Psoas muscle (tissue), 8 donors: ENCODE data around the gene MEF2A. TPM values are rescaled to one million over a fixed set of nuclear protein-coding genes. Genes with fewer than 3 reads are reported as not detected.

ENCODE experiments used
- ATAC-seq, 4 donors: fragments of 200-7000 bp; cut with Tn5 transposase; one replicate each; pipeline ENCODE4 v1.9.1; 2020; ENCODE audit warnings: moderate library complexity in 3 of 4, mild to moderate bottlenecking in 2 of 4
- DNase-seq, 2 donors: peaks; one replicate each; pipeline ENCODE4 v3.0.0-alpha.2; 2020
- H3K27ac ChIP-seq: fragments of 200-600 bp; one replicate; pipeline ENCODE4 v1.8.0; 2022
- H3K27me3 ChIP-seq, 3 donors: fragments of 200-600 bp in 1 of 3; one replicate each; pipeline versions ENCODE4 v1.6.1 to v1.8.0; 2013 to 2022; ENCODE audit warnings: low read length in 2 of 3, mild to moderate bottlenecking in 2 of 3, moderate library complexity in 1 of 3; ENCODE audit not compliant: insufficient read depth in 3 of 3
- H3K36me3 ChIP-seq, 2 donors: fragments of 200-600 bp in 1 of 2; one replicate each; pipeline versions ENCODE4 v1.6.1 to v1.8.0; 2013 to 2022; ENCODE audit warnings: low read depth in 1 of 2, mild to moderate bottlenecking in 1 of 2, moderate library complexity in 1 of 2; ENCODE audit not compliant: insufficient read depth in 1 of 2
- H3K4me1 ChIP-seq: fragments of 200-600 bp; one replicate; pipeline ENCODE4 v1.8.0; 2022
- H3K4me3 ChIP-seq: fragments of 200-600 bp; one replicate; pipeline ENCODE4 v1.8.0; 2022; ENCODE audit warnings: mild to moderate bottlenecking
- H3K9me3 ChIP-seq: fragments of 200-600 bp; one replicate; pipeline ENCODE4 v1.8.0; 2022
- CTCF ChIP-seq: fragments of 200-600 bp; IDR thresholded peaks from one replicate; pipeline ENCODE4 v1.8.0; 2022; ENCODE audit warnings: antibody characterized with exemption
- WGBS, 3 donors: extraction: QIAGEN DNeasy Blood & Tissue Kit; methylation state at CpG; one replicate each; pipeline versions ENCODE4 v1.1.6 to v1.1.7; 2013; 5-methylcytosine and 5-hydroxymethylcytosine counted together
- intact Hi-C, 2 donors: fragments of 100-400 bp; cut with DNase I; formaldehyde crosslinking; loops; one replicate each; pipeline versions ENCODE4 v1.11.0 to v1.14.2; 2022
- polyA plus RNA-seq, 3 donors: library from polyadenylated mRNA; stranded (reverse); fragments of 200-250 nt; gene quantifications; one replicate each; pipeline ENCODE4 v1.2.3, GENCODE V29; 2013
- total RNA-seq, 4 donors: library from RNA; stranded (reverse); fragmentation: NEBNext Ultra II Directional in 2 of 4; extraction: Animal tissue kit (Norgen Biotek cat#: 25700) in 2 of 4; gene quantifications; one replicate each; pipeline versions ENCODE4 v1.2.1 to v1.2.4, GENCODE V29; 2021 to 2023
- donor health status: healthy with polysubstance abuse.
- donor health status: DM: no; HTN: no; CAD: no; lungs with moderate emphysema.
- donor health status: Bipolar disorder and iron deficiency.
- donor health status: healthy.
- donor health status: DM: yes; HTN: yes; CAD: no.
- donor health status: DM: no; HTN: no; CAD: no.
- donor health status: DM: no; HTN: no; CAD: no.
- donor health status: DM: yes; HTN: yes; CAD: no.

MEF2A gene
- total and polyA plus RNA-seq, 7 donors: 17.1 to 92.6 (median 63.9) TPM

- peak in 3 of 4 donors; percentile 55 to 74 (median 69) for ATAC-seq
- TF ChIP-seq CTCF: no peak
Observed at GRCh38 chr15:99604865-99605264, 39.1 kb downstream of the MEF2A start.

GRCh38 chr15:99605490-99605931, 39.7 kb downstream of the MEF2A start:
- H3K4me3 ChIP-seq: no peak overlapping the region
- H3K36me3 ChIP-seq: peaks cover 0 to 4% of the 10 kb centered on the region in 2 donors
- no peak for TF ChIP-seq CTCF
- DNase-seq (no peak), ATAC-seq (peak in 3 of 4 donors; percentile 39 to 70 (median 55))
- peaks cover 41% of the 10 kb centered on the region for H3K4me1 ChIP-seq
- no peaks in the 10 kb centered on the region for H3K27me3 ChIP-seq
- H3K9me3 ChIP-seq: no peaks in the 10 kb centered on the region
- WGBS, 3 donors: 62 to 79% (median 66%) methylated on average over 6 of the region's 6 CpGs
- intact Hi-C loops: no loop called here
- no peak overlapping the region for H3K27ac ChIP-seq

More at GRCh38 chr15:99604865-99605264, 39.1 kb downstream of the MEF2A start:
- peaks cover 4% of the 10 kb centered on the region in 2 donors for H3K36me3 ChIP-seq
- no peak for DNase-seq
- peaks cover 40% of the 10 kb centered on the region for H3K4me1 ChIP-seq
- H3K27me3 ChIP-seq: no peaks in the 10 kb centered on the region
- no peaks in the 10 kb centered on the region for H3K9me3 ChIP-seq
- intact Hi-C loops: no loop called here
- 61 to 83% (median 77%) methylated on average over 6 of the region's 6 CpGs for WGBS, 3 donors
- no peak overlapping the region for H3K4me3 ChIP-seq
- H3K27ac ChIP-seq: no peak overlapping the region

- TF ChIP-seq CTCF: no peak
- Histone ChIP-seq H3K9me3 (no peaks in the 10 kb centered on the region), H3K36me3 (no peaks in the 10 kb centered on the region), H3K27me3 (no peaks in the 10 kb centered on the region), H3K27ac (no peak overlapping the region), H3K4me1 (peaks cover 44% of the 10 kb centered on the region), H3K4me3 (no peak overlapping the region)
- WGBS, 3 donors: 84 to 85% (median 85%) methylated on average over 5 of the region's 5 CpGs
- DNase-seq (no peak), ATAC-seq (no peak)
- intact Hi-C loops: no loop called here
Observed at GRCh38 chr15:99605990-99606389, 40.2 kb downstream of the MEF2A start.

DNA sequence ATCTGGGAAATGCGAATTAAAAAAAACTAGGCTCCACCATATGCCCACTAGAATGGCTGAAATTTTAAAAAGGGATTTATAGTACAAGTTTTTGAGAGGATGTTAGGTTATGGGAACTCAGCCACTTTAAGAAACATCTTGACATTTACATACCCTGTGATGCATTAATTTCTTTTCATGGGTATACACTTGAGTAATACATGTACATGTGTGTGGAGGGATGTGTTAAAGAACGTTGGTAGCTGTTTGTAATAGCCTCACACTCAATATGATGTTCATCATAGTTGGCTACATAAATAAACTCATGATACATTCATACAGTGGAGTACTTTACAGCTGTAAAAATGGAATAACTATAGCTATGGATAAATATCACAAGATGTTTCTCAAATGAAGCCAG, 40.9 kb downstream of the MEF2A start:
- TF ChIP-seq CTCF: no peak
- Histone ChIP-seq H3K36me3 (no peaks in the 10 kb centered on the region), H3K4me3 (no peak overlapping the region), H3K4me1 (peaks cover 44% of the 10 kb centered on the region), H3K9me3 (no peaks in the 10 kb centered on the region), H3K27ac (no peak overlapping the region), H3K27me3 (no peaks in the 10 kb centered on the region)
- DNase-seq (no peak), ATAC-seq (peak in 2 of 4 donors; percentile 40 to 47)
- WGBS, 3 donors: 67 to 73% (median 71%) methylated on average over 2 of the region's 2 CpGs
- intact Hi-C loops: no loop called here

- intact Hi-C loops: loop anchor here in 1 of 2 donors (5.0 kb wide), 1 partner anchor 41 kb away; no protein-coding TSS in a partner anchor
- no peak for ATAC-seq
- no peak overlapping the region for H3K27ac ChIP-seq
- 89 to 95% (median 89%) methylated on average over 3 of the region's 3 CpGs for WGBS, 3 donors
- no peaks in the 10 kb centered on the region for H3K9me3 ChIP-seq
- no peak for DNase-seq
- no peaks in the 10 kb centered on the region for H3K36me3 ChIP-seq
- H3K27me3 ChIP-seq: no peaks in the 10 kb centered on the region
- no peak for TF ChIP-seq CTCF
- peaks cover 77% of the 10 kb centered on the region for H3K4me1 ChIP-seq
- no peak overlapping the region for H3K4me3 ChIP-seq
Observed at GRCh38 chr15:99613481-99613880, 47.7 kb downstream of the MEF2A start.
